H1 (cell line): ENCODE data around the gene LYSMD3. TPM values are rescaled to one million over a fixed set of nuclear protein-coding genes. Genes with fewer than 3 reads are reported as not detected.

Experiments used
- CTCF ChIA-PET: fragments of 300-600 bp; sonication (Branson Sonifier 250); formaldehyde crosslinking; loops from one replicate; lab custom pipeline; 2021; ENCODE audit not compliant: partially characterized antibody; lab: Charles Lee
- POLR2A ChIA-PET: fragments of 300-600 bp; sonication (Branson Sonifier 250); formaldehyde crosslinking; loops from one replicate; lab custom pipeline; 2021; ENCODE audit warnings: inconsistent platforms; ENCODE audit not compliant: partially characterized antibody; lab: Charles Lee
- DNase-seq, 2 experiments: peaks; one replicate each; pipeline versions ENCODE4 v3.0.0 to v3.0.0-alpha.2; 2010 to 2022; ENCODE audit warnings: low spot score in 2 of 2, low read depth in 1 of 2, mixed read lengths in 1 of 2
- FAIRE-seq: peaks from 2 replicates; lab custom pipeline; 2011; peaks lifted over from hg19 to GRCh38; lab: Jason Lieb, UNC
- H2AFZ ChIP-seq: 2 replicates; pipeline ENCODE4 v1.8.1; 2012; ENCODE audit warnings: low read length, inconsistent platforms
- H2AK5ac ChIP-seq: 2 replicates; pipeline ENCODE4 v1.6.1; 2013; ENCODE audit warnings: low read depth, low read length
- H2BK120ac ChIP-seq: replicated peaks from 2 replicates; pipeline ENCODE3; 2013; ENCODE audit warnings: low read depth, low read length, inconsistent platforms
- H2BK12ac ChIP-seq: 2 replicates; pipeline ENCODE4 v1.6.1; 2013; ENCODE audit warnings: low read depth, low read length
- H2BK15ac ChIP-seq: 2 replicates; pipeline ENCODE4 v1.6.1; 2013; ENCODE audit warnings: low read length
- H2BK20ac ChIP-seq: 2 replicates; pipeline ENCODE4 v1.6.1; 2013; ENCODE audit warnings: low read length
- H2BK5ac ChIP-seq: 2 replicates; pipeline ENCODE4 v1.6.1; 2013; ENCODE audit warnings: low read depth, low read length
- H3K14ac ChIP-seq: 2 replicates; pipeline ENCODE4 v1.6.1; 2013; ENCODE audit warnings: inconsistent platforms; ENCODE audit not compliant: insufficient read length
- H3K18ac ChIP-seq: 2 replicates; pipeline ENCODE4 v1.6.1; 2013; ENCODE audit warnings: low read length; ENCODE audit errors: extremely low read depth
- H3K23ac ChIP-seq: 2 replicates; pipeline ENCODE4 v1.6.1; 2013; ENCODE audit warnings: inconsistent platforms; ENCODE audit not compliant: insufficient read length
- H3K23me2 ChIP-seq: 2 replicates; pipeline ENCODE4 v1.6.1; 2013; ENCODE audit warnings: low read depth, low read length
- H3K27ac ChIP-seq: 2 replicates; pipeline ENCODE4 v1.6.1; 2011; ENCODE audit warnings: low read depth, low read length, inconsistent platforms
- H3K27me3 ChIP-seq, 4 experiments: replicated peaks in 1 of 4; 1 replicate in 1 of 4; 2 replicates in 3 of 4; pipeline versions ENCODE4 v1.6.1 to v1.8.1; 2011 to 2013; ENCODE audit warnings: low read length in 3 of 4, mild to moderate bottlenecking in 3 of 4, inconsistent platforms in 2 of 4, mixed read lengths in 2 of 4, moderate library complexity in 1 of 4; ENCODE audit not compliant: control insufficient read depth in 3 of 4, insufficient read depth in 3 of 4; ENCODE audit errors: extremely low read depth in 1 of 4
- H3K36me3 ChIP-seq, 4 experiments: 2 replicates each; pipeline versions ENCODE4 v1.6.1 to v1.8.1; 2011 to 2013; ENCODE audit warnings: mild to moderate bottlenecking in 4 of 4, low read length in 3 of 4, moderate library complexity in 2 of 4, control low read depth in 1 of 4, inconsistent platforms in 1 of 4; ENCODE audit not compliant: insufficient read depth in 4 of 4, control insufficient read depth in 2 of 4
- H3K4ac ChIP-seq: replicated peaks from 2 replicates; pipeline ENCODE3; 2013; ENCODE audit warnings: low read length, low read depth, mixed read lengths, inconsistent platforms; ENCODE audit not compliant: insufficient read length
- H3K4me1 ChIP-seq, 4 experiments: replicated peaks in 1 of 4; 1 replicate in 1 of 4; 2 replicates in 3 of 4; pipeline versions ENCODE4 v1.6.1 to v1.8.1; 2011 to 2013; ENCODE audit warnings: low read length in 3 of 4, inconsistent platforms in 2 of 4, mixed read lengths in 1 of 4; ENCODE audit not compliant: insufficient read depth in 4 of 4, control insufficient read depth in 3 of 4
- H3K4me2 ChIP-seq, 2 experiments: 2 replicates each; pipeline versions ENCODE4 v1.6.1 to v1.8.1; 2011 to 2013; ENCODE audit warnings: low read depth in 2 of 2, low read length in 2 of 2, control low read depth in 1 of 2, inconsistent platforms in 1 of 2, mild to moderate bottlenecking in 1 of 2; ENCODE audit not compliant: insufficient read depth in 1 of 2
- H3K4me3 ChIP-seq, 4 experiments: fragments of 200-600, 300-600 bp in 1 of 4; sonication (generic), shearing (Covaris generic), sonication (Bioruptor Twin) in 1 of 4; 2 replicates each; pipeline versions ENCODE4 v1.5.1 to v1.8.1; 2011 to 2016; ENCODE audit warnings: low read length in 4 of 4, low read depth in 3 of 4, control low read depth in 2 of 4, inconsistent platforms in 2 of 4, mild to moderate bottlenecking in 2 of 4, mixed read lengths in 1 of 4, moderate library complexity in 1 of 4; ENCODE audit not compliant: insufficient read depth in 2 of 4; ENCODE audit errors: extremely low read depth in 1 of 4
- H3K56ac ChIP-seq: replicated peaks from 2 replicates; pipeline ENCODE3; 2013; ENCODE audit warnings: low read depth, mild to moderate bottlenecking, mixed read lengths, low read length, inconsistent platforms; ENCODE audit not compliant: insufficient read length
- H3K79me1 ChIP-seq: 2 replicates; pipeline ENCODE4 v1.6.1; 2013; ENCODE audit warnings: low read depth, low read length, control low read depth
- H3K79me2 ChIP-seq, 2 experiments: 2 replicates each; pipeline versions ENCODE4 v1.6.1 to v1.8.1; 2012 to 2013; ENCODE audit warnings: low read length in 2 of 2, mild to moderate bottlenecking in 2 of 2, inconsistent platforms in 1 of 2; ENCODE audit not compliant: insufficient read depth in 2 of 2, control insufficient read depth in 1 of 2
- H3K9ac ChIP-seq, 4 experiments: replicated peaks in 1 of 4; 1 replicate in 1 of 4; 2 replicates in 3 of 4; pipeline versions ENCODE4 v1.6.1 to v1.8.1; 2011 to 2013; ENCODE audit warnings: low read depth in 3 of 4, low read length in 3 of 4, control low read depth in 2 of 4, mild to moderate bottlenecking in 2 of 4, moderate library complexity in 2 of 4, inconsistent platforms in 1 of 4; ENCODE audit errors: extremely low read depth in 1 of 4
- H3K9me3 ChIP-seq, 2 experiments: 2 replicates each; pipeline versions ENCODE4 v1.6.1 to v1.8.1; 2012 to 2013; ENCODE audit warnings: mild to moderate bottlenecking in 2 of 2, moderate library complexity in 2 of 2, control low read depth in 1 of 2, inconsistent platforms in 1 of 2, low read depth in 1 of 2, low read length in 1 of 2, mixed read lengths in 1 of 2; ENCODE audit not compliant: insufficient read depth in 2 of 2
- H4K20me1 ChIP-seq, 2 experiments: replicated peaks in 1 of 2; 2 replicates each; pipeline versions ENCODE3 to v1.8.1; 2011 to 2013; ENCODE audit warnings: inconsistent platforms in 2 of 2, low read length in 2 of 2, mild to moderate bottlenecking in 1 of 2; ENCODE audit not compliant: insufficient read depth in 2 of 2, control insufficient read depth in 1 of 2
- H4K5ac ChIP-seq: 2 replicates; pipeline ENCODE4 v1.6.1; 2013; ENCODE audit warnings: low read length, low read depth, mixed read lengths, inconsistent platforms; ENCODE audit not compliant: insufficient read length
- H4K8ac ChIP-seq: 2 replicates; pipeline ENCODE4 v1.8.0; 2013; ENCODE audit warnings: mild to moderate bottlenecking, moderate library complexity, low read length, inconsistent platforms; ENCODE audit not compliant: insufficient read depth; ENCODE audit errors: extremely low read depth
- H4K91ac ChIP-seq: replicated peaks from 2 replicates; pipeline ENCODE3; 2013; ENCODE audit warnings: low read length, mixed read lengths, inconsistent platforms; ENCODE audit not compliant: insufficient read length
- CTBP2 ChIP-seq: IDR thresholded peaks from 2 replicates; pipeline ENCODE4 v1.7.0; 2011; ENCODE audit warnings: borderline replicate concordance, mild to moderate bottlenecking, moderate library complexity, mixed read lengths, low read length; ENCODE audit not compliant: insufficient read depth, insufficient read length
- FOSL1 ChIP-seq: IDR thresholded peaks from 2 replicates; pipeline ENCODE4 v1.6.1; 2011; ENCODE audit warnings: mild to moderate bottlenecking, low read depth, low read length, moderate library complexity; ENCODE audit not compliant: insufficient read depth
- KDM1A ChIP-seq: fragments of 200-600, 300-600 bp; sonication (generic); IDR thresholded peaks from 2 replicates; pipeline ENCODE4 v1.7.1; 2016; ENCODE audit warnings: mild to moderate bottlenecking, low read length, borderline replicate concordance
- NRF1 ChIP-seq: IDR thresholded peaks from 2 replicates; pipeline ENCODE4 v1.6.1; 2011; ENCODE audit warnings: mild to moderate bottlenecking, low read depth, low read length, improper control_type of control experiment
- RNF2 ChIP-seq: fragments of 200-900, 300-1000 bp; sonication (generic); IDR thresholded peaks from 2 replicates; pipeline ENCODE4 v1.7.1; 2016; ENCODE audit warnings: borderline replicate concordance, low read depth, mild to moderate bottlenecking, antibody characterized with exemption, low read length; ENCODE audit not compliant: poor library complexity, severe bottlenecking; ENCODE audit errors: missing control alignments
- SIX5 ChIP-seq: IDR thresholded peaks from 2 replicates; pipeline ENCODE4 v1.6.1; 2011; ENCODE audit warnings: mild to moderate bottlenecking, low read depth, low read length
- TAF7 ChIP-seq: optimal IDR thresholded peaks from 2 replicates; pipeline ENCODE3; 2011; ENCODE audit warnings: low read depth, mild to moderate bottlenecking, inconsistent platforms, low read length, moderate library complexity, borderline replicate concordance
- WGBS, 2 experiments: shearing (Covaris generic) in 1 of 2; methylation state at CpG; one replicate each; pipeline versions ENCODE4 v1.1.6 to v1.1.7; 2013 to 2015; ENCODE audit warnings: low lambda C conversion rate in 2 of 2, mixed read lengths in 2 of 2, inconsistent platforms in 1 of 2, low coverage in 1 of 2, missing lambda C conversion rate in 1 of 2; ENCODE audit not compliant: insufficient replicate concordance in 2 of 2, insufficient coverage in 1 of 2, insufficient read length in 1 of 2; ENCODE audit errors: extremely low coverage in 1 of 2, missing lambda C conversion rate in 1 of 2; 5-methylcytosine and 5-hydroxymethylcytosine counted together
- long read RNA-seq, 2 experiments: library from RNA in 1 of 2; library from capped mRNA in 1 of 2; stranded (forward); transcript quantifications; one replicate each; pipeline ENCODE4 v2.0.0, GENCODE V29; 2021; ENCODE audit warnings: inconsistent platforms in 1 of 2
- polyA minus RNA-seq, 3 experiments: library from RNA; depleted of rRNA, polyadenylated mRNA; stranded (reverse); fragments of >200 nt; gene quantifications; 1 replicate in 2 of 3; 2 replicates in 1 of 3; pipeline ENCODE4 v1.2.3, GENCODE V29; 2011
- polyA plus RNA-seq, 7 experiments: library from polyadenylated mRNA; depleted of rRNA in 3 of 7; stranded (reverse) in 5 of 7; unstranded in 2 of 7; fragments of >200 nt in 5 of 7; fragments of 200-250 nt in 2 of 7; gene quantifications; 1 replicate in 5 of 7; 2 replicates in 1 of 7; 4 replicates in 1 of 7; pipeline versions ENCODE4 v1.2.1 to v1.2.3, GENCODE V29; 2011 to 2013; ENCODE audit warnings: missing spikeins in 2 of 7, mixed read lengths in 2 of 7
- total RNA-seq: library from RNA; stranded (reverse); fragmentation: NEBNext Ultra II Directional; extraction: Animal tissue kit (Norgen Biotek cat#: 25700); gene quantifications from 2 replicates; pipeline ENCODE4 v1.2.1, GENCODE V29; 2021

The LYSMD3 gene
- total RNA-seq (14.9 TPM in 2 replicates), polyA plus RNA-seq (2011; rRNA removed) (2.1 and 3.7 TPM in 2 replicates), polyA minus RNA-seq (2011; rRNA and poly(A)+ RNA removed) (5.9 and 7.5 TPM in 2 replicates)
- polyA plus RNA-seq (2011; cell fraction: cytosol; rRNA removed) = 4.7 TPM
- 0.91 TPM for polyA plus RNA-seq (2011; cell fraction: nucleus; rRNA removed)
- polyA plus RNA-seq (2012, experiment 1 of 2) = 5.9 to 9.7 TPM (median 7.0 TPM) in 4 replicates
- 0.52 TPM for polyA plus RNA-seq (2012, experiment 2 of 2)
- 8.4 TPM for polyA plus RNA-seq (2013, experiment 1 of 2)
- polyA plus RNA-seq (2013, experiment 2 of 2) = 8.6 TPM
- 4.7 TPM for polyA minus RNA-seq (2011; cell fraction: cytosol; rRNA and poly(A)+ RNA removed)
- 9.4 TPM for polyA minus RNA-seq (2011; cell fraction: nucleus; rRNA and poly(A)+ RNA removed)
- long read RNA-seq, experiment 1, full-length matches to known transcripts = 1 of 10 reads
- long read RNA-seq, experiment 1, partial matches to known transcripts = 0 of 10 reads
- long read RNA-seq, experiment 1, other reads (novel, unspliced or antisense) = 9 of 10 reads
- long read RNA-seq, experiment 2, full-length matches to known transcripts = 5 of 13 reads
- long read RNA-seq, experiment 2, partial matches to known transcripts = 0 of 13 reads
- long read RNA-seq, experiment 2, other reads (novel, unspliced or antisense) = 8 of 13 reads

DNA sequence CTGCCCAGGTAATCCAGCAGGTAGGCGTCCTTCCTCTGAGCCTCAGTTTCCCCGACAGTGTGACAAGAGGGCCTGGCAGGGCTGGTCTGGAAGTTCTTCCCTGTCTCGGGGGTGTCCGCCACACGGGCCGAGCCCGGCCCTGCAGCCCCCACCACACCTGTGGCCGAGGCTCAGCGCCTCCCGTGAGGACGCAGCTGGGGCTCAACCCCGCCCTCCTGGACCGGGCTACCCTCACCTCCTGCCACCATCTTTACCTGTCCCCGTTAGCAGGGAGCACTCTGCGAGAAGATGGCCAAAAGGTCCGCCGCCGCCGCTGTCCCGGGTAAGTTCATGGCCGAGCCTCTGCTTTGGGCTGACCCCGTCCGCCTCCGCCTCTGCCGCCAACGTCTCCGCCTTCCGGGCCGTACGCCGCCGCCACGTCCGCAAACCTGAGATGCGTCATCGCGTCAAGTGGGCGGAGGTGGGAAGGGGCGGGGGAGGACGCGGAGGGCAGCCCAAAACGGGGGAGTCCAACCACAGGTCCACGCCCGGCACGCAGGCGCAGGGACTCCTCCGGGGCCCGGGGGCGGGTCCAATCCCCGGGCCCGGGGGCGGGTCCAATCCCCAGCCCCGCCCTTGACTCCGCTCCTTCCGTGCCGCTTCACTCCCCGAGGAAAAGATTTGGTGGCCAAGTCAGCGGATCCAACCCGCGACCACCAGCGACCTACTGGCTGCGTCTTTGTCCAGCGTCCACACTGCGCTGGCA, at the start of gene LYSMD3:
Gene LYSMD3 (minus strand): TSS at position 391 of the 745 bp plus-strand sequence. CDS start 4,295 bp downstream, outside the sequence.
- Histone ChIP-seq H3K79me1 (peaks cover 4% of the 10 kb centered on the region), H2BK120ac (no peak within 1 kb of the TSS), H4K8ac (peak within 1 kb of the TSS; percentile 84; the same call in 1 of the 2 replicates), H3K18ac (peak within 1 kb of the TSS; percentile 93), H2BK20ac (no peak within 1 kb of the TSS), H4K20me1 (no peaks in the 10 kb centered on the region), H3K4me3 (peak within 1 kb of the TSS; percentile 56 to 96 (median 90)), H3K56ac (peak within 1 kb of the TSS; percentile 66), H3K27me3 (no peaks in the 10 kb centered on the region), H2AK5ac (no peak within 1 kb of the TSS), H3K27ac (peak within 1 kb of the TSS; percentile 72), H3K9ac (peak within 1 kb of the TSS; percentile 65 to 84 (median 78)), H2BK5ac (peak within 1 kb of the TSS; percentile 89), H3K4ac (no peak within 1 kb of the TSS), H3K9me3 (no peaks in the 10 kb centered on the region), H3K23me2 (peaks cover 8% of the 10 kb centered on the region; the same call in 1 of the 2 replicates), H2BK15ac (0 out of 2 replicates have a peak within 1 kb of the TSS, but pooled peaks have one; percentile 67), H4K91ac (peak within 1 kb of the TSS; percentile 61), H3K4me1 (peaks cover 0 to 8% (median 0%) of the 10 kb centered on the region in 4 experiments; a peak in 3 of 7 replicates), H3K4me2 (peak within 1 kb of the TSS; percentile 97 to 100), H2AFZ (peak within 1 kb of the TSS; percentile 100), H3K36me3 (peaks cover 0 to 8% (median under 1%) of the 10 kb centered on the region in 4 experiments; a peak in 1 of 8 replicates), H4K5ac (peak within 1 kb of the TSS; percentile 94), H3K23ac (no peak within 1 kb of the TSS), H3K79me2 (peaks cover 0 to 30% of the 10 kb centered on the region in 2 experiments; a peak in 2 of 4 replicates), H3K14ac (no peak within 1 kb of the TSS), H2BK12ac (no peak within 1 kb of the TSS)
- WGBS, 2 experiments = 2% methylated on average over 40 of the region's 64 CpGs; no CpG with 5 or more reads in 1 of the 2 experiments
- ChIA-PET POLR2A (interaction anchor here (1.0 to 1.9 kb wide), 5 partner anchors 11 to 120 kb away, joined by 3 to 9 read pairs (median 4); partner anchors contain the start of gene CETN3), CTCF (interaction anchor here (0.6 to 3.7 kb wide), 26 partner anchors 8 to 195 kb away, joined by 3 to 10 read pairs (median 4); partner anchors contain the start of gene CETN3)
- no peak for FAIRE-seq
- peak; percentile 92 to 95 for DNase-seq
- TF ChIP-seq SIX5 (no peak), TAF7 (peak; percentile 32), NRF1 (peak; percentile 81), RNF2 (no peak), KDM1A (no peak), CTBP2 (no peak), FOSL1 (no peak)
